NK-92 treated with Interleukin-12 subunit alpha and Interleukin-12 subunit beta, amount 100 ng/mL, for 24 hours (cell line): ENCODE measurements around the gene ITGA7.

Experiments used
- DNase-seq: peaks from one replicate; lab custom pipeline; 2025; lab: John Stamatoyannopoulos, UW

The ITGA7 gene

DNA sequence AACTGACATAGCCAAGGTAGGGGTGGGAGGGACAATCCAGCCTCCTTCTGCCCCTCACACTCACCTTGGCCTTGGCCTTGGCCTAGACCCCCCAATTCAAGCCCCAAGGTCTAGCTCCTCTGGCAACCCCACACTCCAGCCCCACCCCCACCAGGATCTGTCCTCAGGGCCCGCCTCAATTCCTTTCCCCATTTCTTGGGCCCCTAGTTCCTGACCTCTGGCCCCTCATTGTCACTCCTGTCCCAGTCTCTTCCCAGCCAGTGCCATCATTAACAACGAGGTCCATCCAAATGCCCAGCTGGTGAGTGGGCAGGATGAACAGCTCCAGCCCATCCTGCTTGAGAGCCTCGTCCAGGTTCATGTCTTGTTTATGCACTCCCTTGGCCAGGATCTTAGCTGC, 28.4 kb upstream of the ITGA7 start:
- no peak for DNase-seq

DNA sequence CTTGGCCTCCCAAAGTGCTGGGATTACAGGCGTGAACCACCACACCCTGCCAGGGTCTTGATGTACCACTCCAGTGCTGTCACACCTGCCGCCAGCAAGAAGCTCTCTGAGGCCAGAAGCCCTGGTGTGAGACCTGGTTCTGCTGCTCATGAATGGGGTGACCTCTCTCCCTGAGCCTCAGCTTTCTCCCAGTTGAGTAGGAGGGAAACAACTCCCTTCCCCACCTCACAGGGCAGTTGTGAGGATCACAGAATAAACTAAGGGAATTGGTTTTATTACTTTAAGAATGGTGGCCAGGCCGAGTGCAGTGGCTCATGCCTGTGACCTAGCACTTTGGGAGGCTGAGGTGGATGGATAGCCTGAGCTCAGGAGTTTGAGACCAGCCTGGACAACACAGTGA, 26.9 kb upstream of the ITGA7 start:
- no peak for DNase-seq

DNA sequence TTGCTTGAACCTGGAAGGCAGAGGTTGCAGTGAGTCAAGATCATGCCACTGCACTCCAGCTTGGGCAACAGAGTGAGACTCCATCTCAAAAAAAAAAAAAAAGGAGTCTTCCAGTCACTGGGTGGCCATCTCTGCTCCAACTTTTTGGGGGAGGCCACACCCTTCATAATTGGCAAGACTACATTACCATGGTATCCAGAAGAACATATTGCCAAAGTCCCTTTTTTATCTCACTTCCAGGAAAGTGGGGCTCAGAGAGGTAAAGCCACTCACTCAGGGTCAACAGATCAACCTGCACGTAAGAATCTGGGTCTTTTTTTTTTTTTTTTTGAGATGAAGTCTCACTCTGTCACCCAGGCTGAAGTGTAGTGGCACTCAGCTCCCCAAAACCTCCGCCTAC, 26.2 kb upstream of the ITGA7 start:
- DNase-seq, result no peak

DNA sequence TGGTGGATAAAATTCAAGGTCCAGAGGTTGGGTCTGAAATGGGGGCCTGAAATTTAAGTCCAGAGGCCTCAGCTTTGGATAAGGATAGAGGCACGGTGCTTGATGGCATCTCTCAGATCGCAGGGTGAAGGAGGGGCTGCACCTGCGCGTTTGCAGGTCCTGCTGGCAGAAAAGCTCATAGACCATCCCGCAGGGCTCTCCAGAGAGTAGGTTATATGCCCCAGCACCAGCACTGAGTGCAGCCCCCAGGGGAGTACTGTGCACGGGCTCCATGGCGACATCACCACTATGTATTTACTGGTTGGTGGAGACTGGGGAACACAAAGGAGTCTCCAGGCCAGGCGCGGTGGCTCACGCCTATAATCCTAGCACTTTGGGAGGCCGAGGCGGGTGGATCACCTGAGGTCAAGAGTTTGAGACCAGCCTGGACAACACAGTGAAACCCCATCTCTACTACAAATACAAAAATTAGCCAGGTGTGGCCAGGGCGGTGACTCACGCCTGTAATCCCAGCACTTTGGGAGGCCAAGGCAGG, 25.4 kb upstream of the ITGA7 start:
- DNase-seq, result no peak

DNA sequence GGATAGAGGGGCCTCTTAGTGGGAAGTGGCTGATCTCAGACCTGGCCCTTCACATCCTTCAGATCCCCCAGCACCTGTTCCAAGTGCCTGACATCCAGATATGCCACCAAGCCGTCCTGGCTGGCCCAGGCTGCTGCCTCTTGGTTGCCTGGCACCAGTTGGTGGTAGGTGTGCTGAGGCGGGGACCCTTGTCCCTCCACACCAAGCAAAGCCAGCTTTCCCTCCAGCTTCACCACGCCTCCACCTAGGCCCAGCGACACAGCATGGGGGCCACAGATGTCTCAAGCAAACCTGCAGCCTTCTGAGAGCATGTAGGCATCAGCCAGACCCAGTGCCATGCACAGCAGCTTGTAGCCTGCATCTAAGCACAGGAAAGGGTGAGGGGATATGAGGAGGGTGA, 24.6 kb upstream of the ITGA7 start:
- DNase-seq, result no peak

DNA sequence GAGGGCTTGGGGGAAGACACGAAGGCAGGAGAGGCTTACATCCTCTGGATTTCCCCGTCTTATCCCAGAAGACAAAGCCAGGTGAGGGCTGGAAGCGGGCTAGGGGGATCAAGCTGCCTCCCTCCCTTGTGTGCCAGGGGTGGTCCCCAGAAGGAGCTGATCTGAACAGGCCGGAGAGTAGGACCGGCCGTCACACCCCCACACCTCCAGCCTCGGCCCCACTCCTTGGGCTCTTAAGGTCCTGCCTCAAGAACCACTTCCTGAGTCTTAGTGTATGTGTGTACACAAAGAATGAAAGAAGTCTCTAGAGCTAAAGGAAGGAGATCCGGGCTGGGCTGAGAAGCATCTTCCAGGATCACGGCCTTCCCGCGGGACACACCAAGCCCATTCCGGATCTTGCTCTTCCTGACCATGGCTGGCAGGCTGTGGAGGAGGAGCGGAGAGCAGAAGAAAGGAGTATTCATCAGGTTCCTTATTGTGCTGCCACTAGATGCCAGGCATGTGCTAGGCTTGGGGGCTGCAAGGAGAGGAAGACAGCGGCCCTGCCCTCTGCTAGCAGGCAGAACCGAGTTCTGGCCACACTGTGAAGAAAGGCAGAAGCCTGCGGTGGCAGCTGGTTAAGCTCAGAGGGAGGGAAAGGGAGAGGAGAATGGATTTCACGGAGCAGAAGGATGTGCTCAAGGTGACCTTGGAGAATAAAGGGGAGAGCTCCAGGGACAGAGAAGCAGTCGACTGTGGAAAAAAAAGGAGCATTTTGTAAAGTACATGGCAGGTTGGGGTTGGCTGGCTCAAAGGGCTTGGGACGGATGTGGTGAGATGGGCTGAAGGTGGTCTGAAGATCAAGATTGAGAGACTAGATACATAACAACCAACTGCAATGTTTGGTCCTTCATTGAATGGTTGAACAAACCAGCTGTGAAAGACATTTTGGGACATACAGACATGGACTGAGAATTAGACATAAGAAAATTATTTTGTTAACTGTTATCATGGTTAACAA, 22.4 kb upstream of the ITGA7 start:
- peak; percentile 71 for DNase-seq

- DNase-seq, result peak; percentile 78
Observed at GRCh38 chr12:55728939-55729818, 21.5 kb upstream of the ITGA7 start, which contains the start of gene CD63. Gene CD63 (minus strand): TSS chr12:55729009. CDS start chr12:55728341, 668 bp downstream.

- peak; percentile 29 for DNase-seq
Observed at GRCh38 chr12:55728186-55728938, 20.7 kb upstream of the ITGA7 start.

- DNase-seq, result no peak
Observed at GRCh38 chr12:55727643-55728185, 20.0 kb upstream of the ITGA7 start.

DNA sequence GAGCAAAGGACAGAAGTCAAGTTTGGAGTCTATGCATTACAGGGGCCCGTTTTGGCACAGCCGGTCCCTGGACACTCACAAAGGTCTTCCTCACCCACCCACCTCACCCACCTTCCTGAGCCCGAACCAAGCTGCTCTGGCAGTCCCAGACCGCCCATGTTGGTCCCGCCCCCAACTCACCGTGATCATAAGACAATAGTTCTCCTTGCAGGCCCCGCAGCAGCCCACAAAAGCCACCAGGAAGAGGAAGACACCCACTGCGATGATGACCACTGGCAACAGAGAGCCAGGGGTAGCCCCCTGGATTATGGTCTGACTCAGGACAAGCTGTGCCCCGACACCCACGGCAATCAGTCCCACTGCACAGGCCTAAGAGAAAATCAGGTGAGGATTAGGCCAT, 19.3 kb upstream of the ITGA7 start:
- no peak for DNase-seq

- DNase-seq, result no peak
Observed at GRCh38 chr12:55725556-55725955, 17.9 kb upstream of the ITGA7 start.

GRCh38 chr12:55724940-55725309, 17.2 kb upstream of the ITGA7 start:
- no peak for DNase-seq

- DNase-seq, result peak; percentile 14
Observed at GRCh38 chr12:55724226-55724939, 16.7 kb upstream of the ITGA7 start.

DNA sequence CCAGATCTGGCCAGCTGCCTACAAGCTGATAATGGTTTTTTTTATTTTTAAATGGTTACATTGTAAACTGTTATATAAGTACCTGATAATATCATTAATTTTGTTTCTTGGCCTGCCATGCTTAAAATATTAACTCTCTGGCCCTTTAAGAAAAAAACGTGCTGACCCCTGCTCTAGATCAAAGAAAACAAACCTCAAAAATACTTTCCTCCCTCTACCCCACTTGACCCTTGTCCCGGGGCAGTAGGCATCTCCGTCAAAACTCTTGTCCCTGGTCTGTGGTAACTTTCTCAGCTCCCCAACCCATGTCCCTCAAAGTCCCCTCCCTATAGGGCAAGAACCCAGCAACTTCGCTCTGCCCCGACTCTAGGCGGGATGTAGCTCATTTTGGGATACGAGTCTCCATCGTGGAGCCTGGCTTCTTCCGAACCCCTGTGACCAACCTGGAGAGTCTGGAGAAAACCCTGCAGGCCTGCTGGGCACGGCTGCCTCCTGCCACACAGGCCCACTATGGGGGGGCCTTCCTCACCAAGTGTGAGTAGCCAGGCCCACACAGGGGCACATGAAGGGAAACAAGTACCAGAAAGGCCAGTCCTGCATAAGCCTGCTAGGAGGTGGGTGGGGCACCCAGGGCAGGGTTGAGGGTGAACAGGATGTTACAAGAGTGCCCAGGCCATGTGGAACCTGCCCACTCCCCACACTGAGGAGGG, 16.0 kb upstream of the ITGA7 start:
- DNase-seq, result no peak

DNA sequence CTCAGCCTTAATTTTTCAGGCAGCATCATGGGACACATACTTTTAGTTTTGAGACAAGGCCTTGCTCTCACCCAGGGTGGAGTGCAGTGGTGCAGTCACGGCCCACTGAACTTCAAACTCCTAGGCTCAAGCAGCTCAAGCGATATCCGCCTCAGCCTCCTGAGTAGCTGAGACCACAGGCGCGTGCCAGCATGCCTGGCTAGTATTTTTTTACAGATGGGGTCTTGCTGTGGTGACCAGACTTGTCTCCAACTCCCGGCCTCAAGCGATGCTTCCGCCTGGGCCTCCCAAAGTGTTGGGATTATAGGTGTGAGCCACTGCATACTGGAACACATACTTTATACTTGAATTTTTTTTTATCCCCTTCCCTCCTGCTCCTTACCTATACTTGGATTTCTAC, 15.2 kb upstream of the ITGA7 start:
- DNase-seq, result no peak

- no peak for DNase-seq
Observed at GRCh38 chr12:55721601-55722213, 14.0 kb upstream of the ITGA7 start.

DNA sequence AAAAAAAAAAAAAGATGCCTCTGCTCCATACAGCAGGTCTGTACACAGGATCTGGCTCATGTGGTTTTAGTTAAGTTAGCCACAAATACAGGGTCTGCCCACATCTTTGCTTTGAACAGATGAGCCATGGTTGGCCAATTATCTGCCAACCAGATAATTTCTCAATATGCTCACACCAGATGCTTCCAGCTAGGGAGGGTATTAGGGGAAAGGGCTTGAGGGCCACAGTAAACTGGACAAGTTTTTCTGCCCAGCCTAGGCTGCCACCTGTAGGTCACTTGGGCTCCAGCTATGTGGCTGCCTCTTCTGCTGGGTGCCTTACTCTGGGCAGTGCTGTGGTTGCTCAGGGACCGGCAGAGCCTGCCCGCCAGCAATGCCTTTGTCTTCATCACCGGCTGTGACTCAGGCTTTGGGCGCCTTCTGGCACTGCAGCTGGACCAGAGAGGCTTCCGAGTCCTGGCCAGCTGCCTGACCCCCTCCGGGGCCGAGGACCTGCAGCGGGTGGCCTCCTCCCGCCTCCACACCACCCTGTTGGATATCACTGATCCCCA, 13.3 kb upstream of the ITGA7 start:
- peak; percentile 20 for DNase-seq

- no peak for DNase-seq
Observed at GRCh38 chr12:55720071-55720564, 12.4 kb upstream of the ITGA7 start, which contains the start of gene RDH5. Gene RDH5 (plus strand): TSS chr12:55720393. CDS start chr12:55721185, 792 bp downstream.

GRCh38 chr12:55719371-55719770, 11.7 kb upstream of the ITGA7 start:
- no peak for DNase-seq
